ENCODE measurements around the gene MYH11. TPM values are rescaled to one million over a fixed set of nuclear protein-coding genes. Genes with fewer than 3 reads are reported as not detected.

Gene MYH11
- total and polyA plus RNA-seq, 4 experiments from 2014 or later, result 0.26 to 1.9 TPM; not detected in 2

GRCh38 chr16:15705064-15705565 is 151.7 kb downstream of the MYH11 start:
- no peak overlapping the region for H3K27ac ChIP-seq (ENCODE audit: low read depth, low read length)
- H3K27me3 Mint-ChIP-seq, result no peaks in the 10 kb centered on the region

GRCh38 chr16:15704545-15704987 is 152.3 kb downstream of the MYH11 start:
- no peak overlapping the region for H3K27ac ChIP-seq (ENCODE audit: low read depth, low read length)
- H3K9me3 ChIP-seq (ENCODE audit: control insufficient read depth in 1 of 2, low read length in 2 of 2), result no peaks in the 10 kb centered on the region
- H3K4me1 ChIP-seq (ENCODE audit: insufficient read depth, low read length), result no peaks in the 10 kb centered on the region
- Mint-ChIP-seq H3K27me3 (no peaks in the 10 kb centered on the region), H3K27ac (peak overlapping the region in 5 of 7 donors; percentile 17 to 78 (median 72)), H3K9me3 (no peaks in the 10 kb centered on the region), H3K4me3 (no peak overlapping the region), H3K36me3 (peaks cover 19 to 51% of the 10 kb centered on the region in 2 donors), H3K4me1 (peaks cover 5 to 7% (median 6%) of the 10 kb centered on the region in 4 donors)
- H3K27me3 ChIP-seq (ENCODE audit: insufficient read depth, low read length), result no peaks in the 10 kb centered on the region
- peak; percentile 57 to 68 (median 64) for DNase-seq
- intact Hi-C loops (cut with micrococcal nuclease), result loop anchor here (1.0 kb wide), 1 partner anchor 277 kb away; no protein-coding TSS in a partner anchor
- CTCF ChIA-PET (ENCODE audit: partially characterized antibody), result interaction anchor here (0.8 to 4.7 kb wide), 18 partner anchors 8 to 279 kb away, joined by 3 to 32 read pairs (median 4); partner anchors contain the start of gene MARF1
- peaks cover 28% of the 10 kb centered on the region for H3K36me3 ChIP-seq (ENCODE audit: insufficient read depth, low read length)
- no peak overlapping the region for H3K4me3 ChIP-seq (ENCODE audit: low read length in 2 of 2)
- POLR2A ChIA-PET (ENCODE audit: partially characterized antibody), result interaction anchor here (1.0 kb wide), 1 partner anchor 62 kb away, joined by 3 read pairs; the partner anchor contains the start of gene MARF1

More at GRCh38 chr16:15705064-15705565, 151.7 kb downstream of the MYH11 start:
- Histone ChIP-seq H3K27me3 (ENCODE audit: insufficient read depth, low read length) (no peaks in the 10 kb centered on the region), H3K9me3 (ENCODE audit: control insufficient read depth in 1 of 2, low read length in 2 of 2) (no peaks in the 10 kb centered on the region), H3K4me1 (ENCODE audit: insufficient read depth, low read length) (no peaks in the 10 kb centered on the region), H3K36me3 (ENCODE audit: insufficient read depth, low read length) (peaks cover 23% of the 10 kb centered on the region), H3K4me3 (ENCODE audit: low read length in 2 of 2) (no peak overlapping the region)
- H3K36me3 Mint-ChIP-seq, result peaks cover 15 to 45% of the 10 kb centered on the region in 2 donors
- peak overlapping the region in 5 of 7 donors; percentile 32 to 65 (median 63) for H3K27ac Mint-ChIP-seq
- CTCF ChIA-PET (ENCODE audit: partially characterized antibody), result interaction anchor here (0.8 to 4.7 kb wide), 15 partner anchors 8 to 279 kb away, joined by 3 to 32 read pairs (median 4); partner anchors contain the start of gene MARF1
- POLR2A ChIA-PET (ENCODE audit: partially characterized antibody), result interaction anchor here (1.0 kb wide), 1 partner anchor 62 kb away, joined by 3 read pairs; the partner anchor contains the start of gene MARF1
- no peak overlapping the region for H3K4me3 Mint-ChIP-seq
- no peak for DNase-seq
- peaks cover 5 to 7% (median 6%) of the 10 kb centered on the region in 4 donors for H3K4me1 Mint-ChIP-seq
- intact Hi-C loops (cut with micrococcal nuclease), result no loop called here
- H3K9me3 Mint-ChIP-seq, result no peaks in the 10 kb centered on the region

GRCh38 chr16:15703029-15703736 is 153.6 kb downstream of the MYH11 start:
- no peaks in the 10 kb centered on the region for H3K27me3 Mint-ChIP-seq
- no peak overlapping the region for H3K4me3 Mint-ChIP-seq
- CTCF ChIA-PET (ENCODE audit: partially characterized antibody), result interaction anchor here (1.0 to 4.7 kb wide), 9 partner anchors 10 to 277 kb away, joined by 3 to 32 read pairs (median 7); partner anchors contain the start of gene MARF1
- H3K9me3 Mint-ChIP-seq, result no peaks in the 10 kb centered on the region
- peaks cover 20 to 56% of the 10 kb centered on the region in 2 donors for H3K36me3 Mint-ChIP-seq
- Histone ChIP-seq H3K4me3 (ENCODE audit: low read length in 2 of 2) (no peak overlapping the region), H3K36me3 (ENCODE audit: insufficient read depth, low read length) (peaks cover 39% of the 10 kb centered on the region), H3K27ac (ENCODE audit: low read depth, low read length) (no peak overlapping the region), H3K4me1 (ENCODE audit: insufficient read depth, low read length) (no peaks in the 10 kb centered on the region), H3K27me3 (ENCODE audit: insufficient read depth, low read length) (no peaks in the 10 kb centered on the region), H3K9me3 (ENCODE audit: control insufficient read depth in 1 of 2, low read length in 2 of 2) (no peaks in the 10 kb centered on the region)
- peaks cover 5 to 7% (median 6%) of the 10 kb centered on the region in 4 donors for H3K4me1 Mint-ChIP-seq
- intact Hi-C loops (cut with micrococcal nuclease), result no loop called here
- no peak for DNase-seq
- POLR2A ChIA-PET (ENCODE audit: partially characterized antibody), result no interaction called here
- peak overlapping the region; percentile 50 to 83 (median 70) for H3K27ac Mint-ChIP-seq

GRCh38 chr16:15701975-15702970 is 154.6 kb downstream of the MYH11 start:
- no peaks in the 10 kb centered on the region for H3K27me3 ChIP-seq (ENCODE audit: insufficient read depth, low read length)
- no peak overlapping the region for H3K27ac ChIP-seq (ENCODE audit: low read depth, low read length)
- H3K9me3 ChIP-seq (ENCODE audit: control insufficient read depth in 1 of 2, low read length in 2 of 2), result no peaks in the 10 kb centered on the region
- Mint-ChIP-seq H3K4me3 (no peak overlapping the region), H3K9me3 (no peaks in the 10 kb centered on the region), H3K27ac (peak overlapping the region in 6 of 7 donors; percentile 42 to 83 (median 68)), H3K27me3 (no peaks in the 10 kb centered on the region), H3K36me3 (peaks cover 18 to 56% of the 10 kb centered on the region in 2 donors), H3K4me1 (peaks cover 5 to 7% (median 6%) of the 10 kb centered on the region in 4 donors)
- ChIA-PET CTCF (ENCODE audit: partially characterized antibody) (interaction anchor here (1.6 to 4.7 kb wide), 4 partner anchors 10 to 277 kb away, joined by 3 to 32 read pairs (median 19); no protein-coding TSS in a partner anchor), POLR2A (ENCODE audit: partially characterized antibody) (interaction anchor here (0.6 to 1.2 kb wide), 2 partner anchors 58 to 60 kb away, joined by 3 read pairs; no protein-coding TSS in a partner anchor)
- peaks cover 42% of the 10 kb centered on the region for H3K36me3 ChIP-seq (ENCODE audit: insufficient read depth, low read length)
- no peaks in the 10 kb centered on the region for H3K4me1 ChIP-seq (ENCODE audit: insufficient read depth, low read length)
- no peak overlapping the region for H3K4me3 ChIP-seq (ENCODE audit: low read length in 2 of 2)
- intact Hi-C loops (cut with micrococcal nuclease), result no loop called here
- DNase-seq, result no peak

GRCh38 chr16:15701367-15701766 is 155.5 kb downstream of the MYH11 start:
- Mint-ChIP-seq H3K27ac (no peak overlapping the region), H3K4me1 (peaks cover 5 to 7% (median 6%) of the 10 kb centered on the region in 4 donors), H3K27me3 (no peaks in the 10 kb centered on the region), H3K4me3 (no peak overlapping the region), H3K36me3 (peaks cover 21 to 65% of the 10 kb centered on the region in 2 donors), H3K9me3 (no peaks in the 10 kb centered on the region)
- DNase-seq, result no peak
- Histone ChIP-seq H3K9me3 (ENCODE audit: control insufficient read depth in 1 of 2, low read length in 2 of 2) (no peaks in the 10 kb centered on the region), H3K27me3 (ENCODE audit: insufficient read depth, low read length) (no peaks in the 10 kb centered on the region), H3K27ac (ENCODE audit: low read depth, low read length) (no peak overlapping the region), H3K4me1 (ENCODE audit: insufficient read depth, low read length) (no peaks in the 10 kb centered on the region), H3K36me3 (ENCODE audit: insufficient read depth, low read length) (peaks cover 52% of the 10 kb centered on the region), H3K4me3 (ENCODE audit: low read length in 2 of 2) (no peak overlapping the region)
- intact Hi-C loops (cut with micrococcal nuclease), result no loop called here
- ChIA-PET POLR2A (ENCODE audit: partially characterized antibody) (no interaction called here), CTCF (ENCODE audit: partially characterized antibody) (interaction anchor here (1.1 kb wide), 1 partner anchor 271 kb away, joined by 3 read pairs; no protein-coding TSS in a partner anchor)

- no peaks in the 10 kb centered on the region for H3K9me3 Mint-ChIP-seq
- Histone ChIP-seq H3K27ac (ENCODE audit: low read depth, low read length) (no peak overlapping the region), H3K9me3 (ENCODE audit: control insufficient read depth in 1 of 2, low read length in 2 of 2) (no peaks in the 10 kb centered on the region), H3K4me3 (ENCODE audit: low read length in 2 of 2) (no peak overlapping the region), H3K36me3 (ENCODE audit: insufficient read depth, low read length) (peaks cover 61% of the 10 kb centered on the region), H3K4me1 (ENCODE audit: insufficient read depth, low read length) (no peaks in the 10 kb centered on the region), H3K27me3 (ENCODE audit: insufficient read depth, low read length) (no peaks in the 10 kb centered on the region)
- peaks cover 5 to 7% (median 6%) of the 10 kb centered on the region in 4 donors for H3K4me1 Mint-ChIP-seq
- ChIA-PET CTCF (ENCODE audit: partially characterized antibody) (no interaction called here), POLR2A (ENCODE audit: partially characterized antibody) (no interaction called here)
- intact Hi-C loops (cut with micrococcal nuclease), result no loop called here
- H3K4me3 Mint-ChIP-seq, result no peak overlapping the region
- H3K36me3 Mint-ChIP-seq, result peaks cover 25 to 70% of the 10 kb centered on the region in 2 donors
- H3K27me3 Mint-ChIP-seq, result no peaks in the 10 kb centered on the region
- H3K27ac Mint-ChIP-seq, result peak overlapping the region in 1 of 7 donors; percentile 47
- no peak for DNase-seq
Observed at GRCh38 chr16:15699819-15700218, 157.0 kb downstream of the MYH11 start.

Measured in CD4-positive, alpha-beta memory T cell (primary cell).